ENCODE measurements around the gene RTN4RL1. TPM values are rescaled to one million over a fixed set of nuclear protein-coding genes. Genes with fewer than 3 reads are reported as not detected.

RTN4RL1 gene
- total RNA-seq, 1 donor, result 0.43 TPM

GRCh38 chr17:1941272-1942065, 83.7 kb downstream of the RTN4RL1 start:
- TF ChIP-seq CTCF (IDR thresholded peaks at IDR 0.05; ENCODE audit: insufficient read depth, low read depth, low read length), result no peak
- DNase-seq (ENCODE audit: low read depth), result no peak
- H3K4me3 ChIP-seq (ENCODE audit: low read depth, low read length), result no peak overlapping the region

GRCh38 chr17:1940810-1941185, 84.3 kb downstream of the RTN4RL1 start:
- H3K4me3 ChIP-seq (ENCODE audit: low read depth, low read length), result no peak overlapping the region
- no peak for TF ChIP-seq CTCF (IDR thresholded peaks at IDR 0.05; ENCODE audit: insufficient read depth, low read depth, low read length)
- DNase-seq (ENCODE audit: low read depth), result no peak

- H3K4me3 ChIP-seq (ENCODE audit: low read depth, low read length), result no peak overlapping the region
- TF ChIP-seq CTCF (IDR thresholded peaks at IDR 0.05; ENCODE audit: insufficient read depth, low read depth, low read length), result no peak
- peak; percentile 45 for DNase-seq (ENCODE audit: low read depth)
Observed at GRCh38 chr17:1939981-1940809, 84.9 kb downstream of the RTN4RL1 start.

GRCh38 chr17:1937461-1937860, 87.7 kb downstream of the RTN4RL1 start:
- H3K4me3 ChIP-seq (ENCODE audit: low read depth, low read length), result no peak overlapping the region
- no peak for DNase-seq (ENCODE audit: low read depth)
- no peak for TF ChIP-seq CTCF (IDR thresholded peaks at IDR 0.05; ENCODE audit: insufficient read depth, low read depth, low read length)

- DNase-seq (ENCODE audit: low read depth), result no peak
- H3K4me3 ChIP-seq (ENCODE audit: low read depth, low read length), result no peak overlapping the region
- no peak for TF ChIP-seq CTCF (IDR thresholded peaks at IDR 0.05; ENCODE audit: insufficient read depth, low read depth, low read length)
Observed at GRCh38 chr17:1936766-1937165, 88.4 kb downstream of the RTN4RL1 start.

GRCh38 chr17:1934901-1935300, 90.2 kb downstream of the RTN4RL1 start:
- no peak overlapping the region for H3K4me3 ChIP-seq (ENCODE audit: low read depth, low read length)

More at GRCh38 chr17:1934901-1935300, 90.2 kb downstream of the RTN4RL1 start:
- no peak for DNase-seq (ENCODE audit: low read depth)
- TF ChIP-seq CTCF (IDR thresholded peaks at IDR 0.05; ENCODE audit: insufficient read depth, low read depth, low read length), result no peak
